Calu3 (cell line): ENCODE data around the gene MT1B. TPM values are rescaled to one million over a fixed set of nuclear protein-coding genes. Genes with fewer than 3 reads are reported as not detected.
A peak's percentile ranks its signal among the peaks of the same experiment; 100 is the strongest.

ENCODE experiments used
- BruUV-seq: library from RNA; stranded (reverse); fragments of 400-500 nt; replicated peaks from 2 replicates; lab custom pipeline; 2021; lab: Mats Ljungman, UMichigan
- CTCF ChIA-PET: fragments of 300-600 bp; sonication (Branson Sonifier 250); formaldehyde crosslinking; loops from one replicate; lab custom pipeline; 2022; ENCODE audit warnings: antibody characterized with exemption; lab: Charles Lee
- DNase-seq: peaks from one replicate; pipeline ENCODE4 v3.0.0; 2022
- H3K27ac Mint-ChIP-seq: one replicate; pipeline ENCODE4 v1.8.0; 2022; ENCODE audit warnings: mixed read lengths; ENCODE audit not compliant: unreplicated experiment
- H3K27me3 Mint-ChIP-seq: one replicate; pipeline ENCODE4 v1.8.0; 2022; ENCODE audit warnings: mixed read lengths; ENCODE audit not compliant: unreplicated experiment
- H3K36me3 Mint-ChIP-seq: one replicate; pipeline ENCODE4 v1.8.0; 2022; ENCODE audit warnings: mild to moderate bottlenecking, moderate library complexity, mixed read lengths; ENCODE audit not compliant: insufficient read depth, unreplicated experiment
- H3K4me1 Mint-ChIP-seq: one replicate; pipeline ENCODE4 v1.8.0; 2022; ENCODE audit warnings: mild to moderate bottlenecking, low read depth, mixed read lengths; ENCODE audit not compliant: unreplicated experiment
- H3K4me3 Mint-ChIP-seq: one replicate; pipeline ENCODE4 v1.8.0; 2022; ENCODE audit warnings: mild to moderate bottlenecking, low read depth, moderate library complexity, mixed read lengths; ENCODE audit not compliant: unreplicated experiment
- H3K9me3 Mint-ChIP-seq: one replicate; pipeline ENCODE4 v1.8.0; 2022; ENCODE audit warnings: low read depth, mixed read lengths; ENCODE audit not compliant: unreplicated experiment
- intact Hi-C: fragments of 100-400 bp; cut with micrococcal nuclease; formaldehyde crosslinking; loops from one replicate; pipeline ENCODE4 v1.10.0; 2022; ENCODE audit not compliant: unreplicated experiment
- total RNA-seq: library from RNA; stranded (reverse); gene quantifications from 2 replicates; pipeline ENCODE4 v1.2.3, GENCODE V29; 2022
- TF ChIP-seq, protein P1 (sequence below): fragments of 200-600 bp; IDR thresholded peaks from one replicate; pipeline ENCODE4 v1.8.0; 2022; ENCODE audit warnings: antibody characterized with exemption; ENCODE audit not compliant: unreplicated experiment

Gene MT1B
- total RNA-seq, 1 experiment from 2014 or later: not detected

DNA sequence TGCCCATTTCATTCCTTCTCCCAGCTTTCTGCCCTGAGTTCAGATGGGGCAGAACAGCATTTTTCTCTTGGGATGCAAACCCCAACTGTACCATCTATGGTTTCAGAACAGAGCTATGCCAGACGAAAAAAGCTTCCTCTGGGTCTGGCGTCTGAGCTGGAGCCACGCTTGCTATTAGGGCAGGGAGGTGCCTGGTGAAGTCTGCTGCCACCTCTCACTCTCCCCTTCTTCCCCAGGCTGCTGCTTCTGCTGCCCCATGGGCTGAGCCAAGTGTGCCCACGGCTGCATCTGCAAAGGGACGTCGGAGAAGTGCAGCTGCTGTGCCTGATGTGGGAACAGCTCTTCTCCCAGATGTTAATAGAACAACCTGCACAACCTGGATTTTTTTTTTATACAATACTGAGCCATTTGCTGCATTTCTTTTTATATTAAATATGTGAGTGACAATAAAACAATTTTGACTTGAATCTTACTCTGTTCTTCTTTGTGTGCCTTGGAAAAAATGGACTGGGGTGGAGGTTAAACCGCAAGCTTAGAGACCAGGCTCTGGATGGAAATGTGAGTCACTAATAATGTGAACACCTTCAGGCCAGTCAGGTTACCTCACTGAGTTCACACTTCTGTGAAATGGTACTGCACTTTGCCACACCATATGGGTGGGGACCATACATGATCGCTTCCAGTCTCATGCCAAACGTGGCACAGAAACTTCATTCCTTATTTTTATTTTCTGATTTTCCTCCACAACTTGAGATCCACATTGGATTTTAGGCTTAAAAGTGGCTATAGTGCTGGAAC, 14.9 kb upstream of the MT1B start:
- Mint-ChIP-seq H3K36me3 (peaks cover 14% of the 10 kb centered on the region), H3K27ac (no peak overlapping the region), H3K27me3 (peaks cover 99% of the 10 kb centered on the region), H3K4me1 (peaks cover 14% of the 10 kb centered on the region), H3K9me3 (no peaks in the 10 kb centered on the region), H3K4me3 (no peak overlapping the region)
- TF ChIP-seq, protein P1, sequence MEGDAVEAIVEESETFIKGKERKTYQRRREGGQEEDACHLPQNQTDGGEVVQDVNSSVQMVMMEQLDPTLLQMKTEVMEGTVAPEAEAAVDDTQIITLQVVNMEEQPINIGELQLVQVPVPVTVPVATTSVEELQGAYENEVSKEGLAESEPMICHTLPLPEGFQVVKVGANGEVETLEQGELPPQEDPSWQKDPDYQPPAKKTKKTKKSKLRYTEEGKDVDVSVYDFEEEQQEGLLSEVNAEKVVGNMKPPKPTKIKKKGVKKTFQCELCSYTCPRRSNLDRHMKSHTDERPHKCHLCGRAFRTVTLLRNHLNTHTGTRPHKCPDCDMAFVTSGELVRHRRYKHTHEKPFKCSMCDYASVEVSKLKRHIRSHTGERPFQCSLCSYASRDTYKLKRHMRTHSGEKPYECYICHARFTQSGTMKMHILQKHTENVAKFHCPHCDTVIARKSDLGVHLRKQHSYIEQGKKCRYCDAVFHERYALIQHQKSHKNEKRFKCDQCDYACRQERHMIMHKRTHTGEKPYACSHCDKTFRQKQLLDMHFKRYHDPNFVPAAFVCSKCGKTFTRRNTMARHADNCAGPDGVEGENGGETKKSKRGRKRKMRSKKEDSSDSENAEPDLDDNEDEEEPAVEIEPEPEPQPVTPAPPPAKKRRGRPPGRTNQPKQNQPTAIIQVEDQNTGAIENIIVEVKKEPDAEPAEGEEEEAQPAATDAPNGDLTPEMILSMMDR: no peak
- intact Hi-C loops: no loop called here
- CTCF ChIA-PET: interaction anchor here (0.7 kb wide), 1 partner anchor 28 kb away, joined by 3 read pairs; no protein-coding TSS in a partner anchor
- no TSS peak for BruUV-seq
- DNase-seq: no peak

DNA sequence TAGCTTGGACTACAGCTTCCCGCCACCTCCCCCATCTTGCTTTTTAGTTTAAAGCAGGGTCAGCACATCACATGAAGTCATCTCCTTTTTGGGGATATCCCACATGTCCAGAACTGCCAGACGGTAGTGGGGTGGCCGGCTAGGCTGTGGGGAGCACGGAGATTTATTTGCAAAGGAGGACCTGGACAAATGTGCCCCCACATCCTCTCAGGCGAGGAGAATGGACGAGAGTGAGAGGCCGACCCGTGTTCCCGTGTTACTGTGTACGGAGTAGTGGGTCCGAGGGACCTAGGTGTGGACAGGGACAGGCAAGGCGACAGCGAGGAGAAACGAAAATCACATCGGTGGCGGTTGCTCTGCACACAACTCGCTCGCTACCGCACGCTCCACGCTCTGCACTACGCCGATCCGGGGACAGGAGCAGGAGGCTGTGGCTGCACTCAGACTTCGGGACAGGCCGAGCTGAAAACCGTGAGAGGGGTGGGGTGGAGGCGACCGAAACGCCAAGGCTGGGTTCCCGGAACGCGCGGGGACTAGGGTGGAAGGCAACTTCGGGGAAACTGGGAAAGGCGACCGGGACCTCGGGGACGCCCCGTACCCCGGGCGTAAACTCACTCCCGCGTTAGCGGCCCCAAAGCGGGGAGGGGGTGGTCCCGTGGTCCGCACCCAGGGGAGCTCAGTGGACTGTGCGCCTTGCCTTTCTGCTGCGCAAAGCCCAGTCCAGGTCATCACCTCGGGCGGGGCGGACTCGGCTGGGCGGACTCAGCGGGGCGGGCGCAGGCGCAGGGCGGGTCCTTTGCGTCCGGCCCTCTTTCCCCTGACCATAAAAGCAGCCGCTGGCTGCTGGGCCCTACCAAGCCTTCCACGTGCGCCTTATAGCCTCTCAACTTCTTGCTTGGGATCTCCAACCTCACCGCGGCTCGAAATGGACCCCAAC, 13.6 kb upstream of the MT1B start, which contains the start of gene MT1A:
TSS of gene MT1A (plus strand) at position 853 of the 937 bp plus-strand sequence. CDS start at position 926, 73 bp downstream.
- Mint-ChIP-seq H3K9me3 (no peaks in the 10 kb centered on the region), H3K27ac (no peak within 1 kb of the TSS), H3K27me3 (peaks cover 99% of the 10 kb centered on the region), H3K36me3 (peaks cover 14% of the 10 kb centered on the region), H3K4me3 (peak within 1 kb of the TSS; percentile 72), H3K4me1 (peaks cover 17% of the 10 kb centered on the region)
- TF ChIP-seq, protein P1: no peak
- intact Hi-C loops: no loop called here
- no TSS peak for BruUV-seq
- CTCF ChIA-PET: no interaction called here
- peak; percentile 50 for DNase-seq

DNA sequence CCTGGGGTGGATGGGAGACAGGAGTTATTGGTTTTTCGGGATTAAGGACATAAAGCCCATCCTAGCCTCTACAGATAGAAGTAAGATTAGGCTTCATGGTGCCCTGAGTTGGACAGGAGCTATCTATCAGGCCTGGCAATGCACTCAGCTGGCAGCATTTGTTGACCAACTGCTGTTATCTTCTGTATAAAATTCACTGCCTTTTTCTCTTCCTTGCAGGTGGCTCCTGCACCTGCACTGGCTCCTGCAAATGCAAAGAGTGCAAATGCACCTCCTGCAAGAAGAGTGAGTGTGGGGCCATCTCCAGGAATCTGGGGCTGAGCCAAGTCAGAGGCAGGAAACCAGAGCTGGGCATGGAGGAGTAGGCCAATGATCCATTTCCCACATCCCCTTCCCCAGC, 12.6 kb upstream of the MT1B start:
- CTCF ChIA-PET: no interaction called here
- Mint-ChIP-seq H3K4me3 (peak overlapping the region; percentile 72), H3K36me3 (peaks cover 23% of the 10 kb centered on the region), H3K27ac (no peak overlapping the region), H3K27me3 (peaks cover 99% of the 10 kb centered on the region), H3K4me1 (peaks cover 27% of the 10 kb centered on the region), H3K9me3 (no peaks in the 10 kb centered on the region)
- TF ChIP-seq, protein P1: no peak
- DNase-seq: no peak
- intact Hi-C loops: no loop called here
- BruUV-seq: no TSS peak

DNA sequence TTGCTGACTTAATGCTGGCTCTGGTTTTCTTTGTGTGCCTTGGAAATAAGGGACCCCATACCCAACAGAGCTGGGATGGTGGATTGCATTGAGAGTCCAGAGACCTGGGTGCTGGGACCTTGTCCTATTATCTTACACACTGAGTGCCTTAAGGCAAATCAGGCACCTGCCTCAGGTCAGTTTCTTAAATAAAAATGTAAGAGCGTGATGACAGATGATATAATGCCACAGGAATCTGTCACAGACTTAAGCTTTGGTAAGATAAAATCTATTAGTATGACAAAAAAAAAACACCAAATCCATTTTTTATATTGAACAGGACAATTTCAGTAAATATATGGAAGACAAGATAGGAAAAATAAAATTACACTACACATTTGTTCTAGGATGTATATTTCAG, 11.6 kb upstream of the MT1B start:
- peaks cover 99% of the 10 kb centered on the region for H3K27me3 Mint-ChIP-seq
- DNase-seq: no peak
- H3K4me3 Mint-ChIP-seq: no peak overlapping the region
- TF ChIP-seq, protein P1: no peak
- BruUV-seq: no TSS peak
- CTCF ChIA-PET: interaction anchor here (1.1 kb wide), 1 partner anchor 62 kb away, joined by 3 read pairs; no protein-coding TSS in a partner anchor
- intact Hi-C loops: no loop called here
- H3K36me3 Mint-ChIP-seq: peaks cover 23% of the 10 kb centered on the region
- H3K9me3 Mint-ChIP-seq: no peaks in the 10 kb centered on the region
- no peak overlapping the region for H3K27ac Mint-ChIP-seq
- H3K4me1 Mint-ChIP-seq: peaks cover 32% of the 10 kb centered on the region
